Measurements from ENCODE around the gene TECPR2.

Gene TECPR2

DNA sequence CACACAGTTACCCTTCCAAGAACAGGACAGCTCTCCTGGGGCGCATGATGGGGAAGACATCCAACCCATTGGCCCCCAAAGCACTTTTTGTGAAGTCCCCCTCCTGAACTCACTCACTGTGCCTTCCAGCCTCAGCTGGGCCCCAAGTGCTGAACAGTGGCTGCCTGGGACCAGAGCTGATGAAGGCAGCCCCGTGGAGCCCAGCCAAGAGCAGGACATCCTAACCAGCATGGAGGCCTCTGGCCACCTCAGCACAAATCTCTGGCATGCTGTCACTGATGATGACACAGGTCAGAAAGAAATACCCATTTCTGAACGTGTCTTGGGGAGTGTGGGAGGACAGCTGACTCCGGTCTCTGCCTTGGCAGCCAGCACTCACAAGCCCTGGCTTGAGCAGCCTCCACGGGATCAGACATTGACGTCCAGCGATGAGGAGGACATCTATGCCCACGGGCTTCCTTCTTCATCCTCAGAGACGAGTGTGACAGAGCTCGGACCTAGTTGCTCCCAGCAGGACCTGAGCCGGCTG, 72.0 kb downstream of the TECPR2 start:
- DNase-seq: no peak

DNA sequence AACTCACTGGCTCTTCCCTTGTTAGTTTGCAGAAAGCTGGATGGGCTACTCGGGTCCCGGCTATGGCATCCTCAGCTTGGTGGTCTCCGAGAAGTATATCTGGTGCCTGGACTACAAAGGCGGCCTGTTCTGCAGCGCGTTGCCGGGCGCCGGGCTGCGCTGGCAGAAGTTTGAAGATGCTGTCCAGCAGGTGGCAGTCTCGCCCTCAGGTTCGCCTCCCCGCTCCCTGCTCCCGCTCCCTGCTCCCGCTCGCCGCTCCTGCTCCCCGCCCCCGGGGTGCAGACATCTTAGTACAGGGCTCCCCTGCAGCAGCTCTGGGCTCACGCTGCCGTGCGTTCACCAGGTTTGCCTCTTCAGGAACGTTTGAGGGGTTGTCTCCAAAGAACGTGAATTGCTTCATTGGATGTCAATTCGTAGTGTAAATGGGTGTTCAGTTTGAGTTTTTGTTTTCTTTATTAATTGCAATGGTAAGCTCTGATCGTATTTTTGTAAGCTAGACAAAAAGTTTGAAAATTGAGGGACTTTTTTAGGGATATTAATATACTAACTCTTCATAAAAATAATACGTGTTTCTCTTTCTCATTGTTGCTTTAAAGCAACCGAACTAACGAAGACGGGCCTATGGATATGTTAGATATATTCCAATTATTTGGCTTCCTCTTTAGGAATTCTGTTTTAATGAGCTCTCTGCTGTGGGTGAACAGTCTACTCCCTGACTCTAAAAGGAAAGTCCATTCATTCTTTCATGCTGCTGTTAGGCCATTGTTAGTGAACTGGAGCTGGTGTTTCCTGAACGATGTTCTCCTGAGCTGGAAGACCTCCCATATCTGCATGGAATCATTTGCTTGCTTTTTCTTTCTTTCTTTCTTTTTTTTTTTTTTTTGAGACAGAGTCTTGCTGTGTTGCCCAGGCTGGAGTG, 75.5 kb downstream of the TECPR2 start:
- DNase-seq: peak; percentile 83

DNA sequence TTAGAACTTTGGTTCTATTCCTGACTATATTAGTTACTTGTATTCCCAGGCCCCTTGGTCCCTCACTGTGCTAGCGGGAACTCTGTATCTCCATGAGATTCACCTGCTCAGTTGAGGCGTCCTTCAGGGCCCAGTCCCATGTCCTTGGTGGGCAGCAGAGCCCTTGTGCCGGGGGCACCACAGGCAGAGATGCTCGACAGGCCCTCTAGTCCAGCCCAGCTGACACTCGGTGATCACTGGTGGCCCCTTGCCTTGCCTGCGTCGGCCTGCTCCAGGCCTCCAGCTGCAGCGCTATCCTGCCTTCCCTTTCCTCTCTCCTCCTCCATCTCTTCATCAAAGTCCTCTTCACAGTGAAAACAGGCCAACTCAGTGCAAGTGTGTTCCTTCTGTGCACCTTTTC, 76.8 kb downstream of the TECPR2 start:
- DNase-seq: no peak

DNA sequence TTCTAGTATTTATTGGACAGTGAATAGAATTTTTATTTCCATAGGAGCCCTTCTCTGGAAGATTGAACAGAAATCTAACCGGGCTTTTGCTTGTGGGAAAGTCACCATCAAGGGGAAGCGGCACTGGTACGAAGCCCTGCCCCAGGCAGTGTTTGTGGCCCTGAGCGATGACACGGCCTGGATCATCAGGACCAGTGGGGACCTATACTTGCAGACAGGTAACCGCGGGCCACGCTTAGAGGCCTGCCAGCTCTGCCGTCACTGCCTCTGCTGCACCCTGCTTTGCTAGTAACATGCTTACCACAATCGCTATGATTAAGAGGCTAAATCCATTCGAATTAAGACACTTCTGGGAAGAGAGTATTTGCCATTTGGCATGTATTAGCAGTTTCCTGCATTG, 77.7 kb downstream of the TECPR2 start:
- no peak for DNase-seq

DNA sequence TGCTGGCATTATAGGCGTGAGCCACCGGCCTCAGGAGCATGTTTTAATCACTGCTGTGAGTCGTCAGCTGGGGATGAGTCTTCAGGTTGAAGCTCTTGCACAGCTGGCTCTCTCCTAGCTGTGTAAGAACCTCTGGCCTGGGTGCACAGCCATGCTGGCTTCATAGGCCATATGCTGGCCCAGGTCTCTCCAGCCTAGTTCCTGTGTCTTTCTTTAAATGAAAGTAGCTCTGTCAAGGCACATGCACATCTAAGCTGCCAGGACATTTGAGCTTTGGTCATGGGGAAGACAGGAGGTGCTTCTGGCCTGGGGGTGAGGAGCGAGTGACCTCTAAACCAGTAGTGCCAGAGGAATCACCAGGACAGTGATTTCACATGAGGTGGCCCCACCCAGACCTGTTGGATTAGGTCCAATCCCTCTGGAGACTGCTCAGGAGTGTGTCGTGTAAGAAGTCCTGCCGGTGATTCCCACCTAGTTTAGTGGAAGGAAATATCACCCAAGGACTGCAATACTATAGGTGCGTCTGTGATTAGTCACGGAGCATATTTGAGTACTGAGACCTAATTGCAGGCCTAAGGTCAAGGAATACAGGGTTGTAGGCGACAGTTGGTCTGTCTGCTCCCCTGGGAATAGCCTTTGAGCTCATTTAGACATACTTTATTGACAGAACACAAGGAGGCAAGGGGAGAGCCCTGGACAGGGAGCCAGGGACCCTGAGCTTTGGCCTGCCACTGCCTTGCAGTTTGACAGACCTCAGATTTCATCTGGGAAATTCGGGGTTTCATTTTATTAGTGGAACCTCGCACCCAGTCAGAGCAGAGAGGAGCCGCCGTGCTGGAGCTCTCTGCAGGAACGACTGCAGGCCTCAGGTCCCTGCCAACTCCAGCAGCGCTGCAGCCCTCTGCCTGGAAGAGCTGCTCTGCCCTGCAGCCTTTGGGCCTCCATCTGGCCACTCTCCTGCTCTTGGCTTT, 79.8 kb downstream of the TECPR2 start:
- no peak for DNase-seq

DNA sequence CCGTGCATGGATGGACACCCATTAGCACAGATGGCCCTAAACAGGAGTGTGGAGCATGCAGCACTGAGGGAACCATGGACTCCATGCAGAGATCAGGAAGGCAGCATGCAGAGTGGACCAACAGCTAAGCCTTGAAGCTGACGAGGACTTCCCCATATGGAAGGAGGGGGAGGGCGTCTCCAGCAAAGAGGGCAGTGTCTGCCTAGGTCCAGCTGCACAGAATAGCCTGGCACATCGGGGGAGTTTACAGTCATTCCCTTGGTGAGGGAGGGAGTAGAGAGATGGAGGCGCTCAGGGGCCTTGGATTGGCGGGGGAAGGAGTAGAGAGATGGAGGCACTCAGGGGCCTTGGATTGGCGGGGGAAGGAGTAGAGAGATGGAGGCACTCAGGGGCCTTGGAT, 82.3 kb downstream of the TECPR2 start:
- no peak for DNase-seq

DNA sequence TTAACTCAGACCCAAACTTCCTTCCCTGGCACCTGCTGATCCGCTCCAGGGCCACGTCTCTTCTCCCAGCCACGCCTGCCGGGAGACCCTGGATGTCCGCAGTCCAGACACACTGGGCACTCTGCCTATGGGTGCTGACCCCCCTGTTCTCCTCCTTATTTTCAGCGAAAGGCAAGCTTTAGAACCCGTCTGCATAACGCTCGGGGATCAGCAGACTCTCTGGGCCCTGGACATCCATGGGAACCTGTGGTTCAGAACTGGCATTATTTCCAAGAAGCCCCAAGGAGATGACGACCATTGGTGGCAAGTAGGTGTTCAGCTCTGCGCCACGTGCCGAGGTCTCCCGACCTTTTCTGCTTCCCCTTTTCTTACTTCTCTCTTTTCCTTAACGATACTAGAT, 82.9 kb downstream of the TECPR2 start:
- DNase-seq: no peak

DNA sequence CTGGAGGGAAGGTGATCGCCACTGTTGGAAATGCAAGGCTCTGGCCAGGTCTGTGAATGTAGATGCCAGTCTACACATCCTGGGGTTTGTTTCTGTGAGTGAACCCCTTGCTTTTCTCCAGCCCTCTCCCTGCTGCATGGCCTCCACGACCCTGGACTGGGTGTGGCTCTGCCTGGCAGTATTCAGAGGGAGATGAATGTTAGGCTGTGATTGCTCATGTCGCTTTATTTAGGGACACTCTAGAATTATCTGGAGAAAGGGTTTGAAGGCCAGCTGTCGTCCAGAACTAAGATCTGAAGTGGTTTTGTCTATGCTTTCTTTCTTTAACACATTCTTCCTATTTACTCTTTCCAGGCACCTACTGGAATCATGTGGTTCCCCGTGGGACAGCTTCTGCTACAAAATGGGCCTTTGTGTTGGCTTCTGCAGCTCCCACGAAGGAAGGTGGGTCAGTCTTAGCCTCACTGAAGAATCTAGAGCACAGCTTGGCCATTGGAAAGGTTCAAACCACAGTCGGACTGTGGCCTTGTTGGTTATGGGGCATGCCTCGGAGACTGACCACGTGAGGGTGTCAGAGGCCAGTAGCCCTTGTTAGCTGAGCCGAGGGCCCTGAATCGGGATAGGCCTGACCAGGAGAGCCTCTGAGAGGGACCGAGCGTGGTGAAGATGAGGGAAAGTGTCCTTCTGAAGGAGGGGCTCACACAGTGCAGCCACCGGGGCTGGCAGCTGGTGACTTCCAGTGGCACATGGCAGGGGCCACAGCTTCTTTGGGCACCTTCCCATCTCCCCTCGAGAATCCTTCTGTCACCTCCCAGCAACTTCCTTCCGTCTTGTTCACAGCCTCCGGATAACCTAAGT, 87.7 kb downstream of the TECPR2 start:
- DNase-seq: no peak

DNA sequence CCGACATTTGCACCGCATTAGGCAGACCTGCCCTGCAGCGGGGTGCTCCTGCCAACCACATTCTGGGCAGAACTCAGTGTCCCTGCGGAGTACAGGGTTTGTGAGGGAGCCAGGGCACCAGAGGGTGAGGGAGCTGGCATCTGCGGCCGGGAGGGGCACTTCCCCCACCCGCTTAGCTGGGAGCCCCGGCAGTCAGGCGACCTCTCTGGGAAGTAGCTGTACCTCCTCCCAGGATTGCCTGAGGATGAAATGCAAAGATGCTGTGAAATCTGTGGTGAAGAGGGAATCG, 88.3 kb downstream of the TECPR2 start:
- DNase-seq: no peak

DNA sequence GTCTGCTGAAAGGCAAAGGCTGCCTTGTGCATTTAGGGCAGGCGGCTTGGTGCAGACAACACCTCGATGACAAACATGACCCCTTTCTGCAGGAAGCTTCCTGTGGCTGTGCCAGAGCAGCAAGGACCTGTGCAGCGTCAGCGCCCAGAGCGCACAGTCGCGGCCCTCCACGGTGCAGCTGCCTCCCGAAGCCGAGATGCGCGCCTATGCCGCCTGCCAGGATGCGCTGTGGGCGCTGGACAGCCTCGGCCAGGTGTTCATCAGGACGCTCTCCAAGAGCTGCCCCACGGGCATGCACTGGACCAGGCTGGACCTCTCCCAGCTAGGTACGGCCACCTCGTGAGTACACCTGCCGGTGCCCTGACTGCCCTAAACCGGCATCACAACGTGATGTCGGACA, 89.6 kb downstream of the TECPR2 start:
- no peak for DNase-seq

DNA sequence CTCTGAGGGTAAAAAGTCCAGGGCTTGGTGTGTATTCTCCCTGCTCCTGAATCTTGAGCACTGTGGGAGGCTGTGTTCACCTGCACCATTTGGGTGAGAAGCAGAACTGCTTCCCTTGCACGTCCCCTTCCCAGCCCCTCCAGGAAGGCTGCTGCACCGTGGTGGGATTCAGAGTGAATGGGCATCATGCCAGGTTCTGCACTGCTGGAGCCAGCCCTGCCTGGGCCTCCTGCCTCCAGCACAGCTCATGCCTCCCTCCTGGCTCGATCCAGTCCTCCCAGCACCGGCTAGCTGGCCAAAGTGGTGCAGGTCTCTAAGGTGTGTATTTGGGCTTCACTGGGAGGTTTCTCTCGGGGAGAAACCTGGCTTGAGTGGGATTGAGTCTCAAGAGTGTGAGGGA, 92.0 kb downstream of the TECPR2 start:
- no peak for DNase-seq

DNA sequence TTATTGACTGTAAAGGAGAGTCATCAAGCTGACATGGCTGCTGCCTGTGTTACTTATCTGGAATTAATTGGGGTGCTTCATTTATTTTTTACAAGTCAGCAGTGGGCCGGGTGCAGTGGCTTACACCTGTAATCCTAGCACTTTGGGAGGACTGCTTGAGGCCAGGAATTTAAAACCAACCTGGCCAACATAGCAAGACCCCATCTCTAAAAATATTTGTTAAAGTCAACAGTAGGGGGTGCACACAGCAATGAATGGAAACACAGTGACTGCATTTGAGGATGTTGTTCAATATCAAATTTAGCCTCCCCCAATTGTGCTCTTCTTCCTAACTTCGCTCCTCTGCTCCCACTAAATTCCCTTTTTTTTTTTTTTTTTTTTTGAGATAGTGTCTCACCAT, 94.8 kb downstream of the TECPR2 start:
- DNase-seq: no peak

DNA sequence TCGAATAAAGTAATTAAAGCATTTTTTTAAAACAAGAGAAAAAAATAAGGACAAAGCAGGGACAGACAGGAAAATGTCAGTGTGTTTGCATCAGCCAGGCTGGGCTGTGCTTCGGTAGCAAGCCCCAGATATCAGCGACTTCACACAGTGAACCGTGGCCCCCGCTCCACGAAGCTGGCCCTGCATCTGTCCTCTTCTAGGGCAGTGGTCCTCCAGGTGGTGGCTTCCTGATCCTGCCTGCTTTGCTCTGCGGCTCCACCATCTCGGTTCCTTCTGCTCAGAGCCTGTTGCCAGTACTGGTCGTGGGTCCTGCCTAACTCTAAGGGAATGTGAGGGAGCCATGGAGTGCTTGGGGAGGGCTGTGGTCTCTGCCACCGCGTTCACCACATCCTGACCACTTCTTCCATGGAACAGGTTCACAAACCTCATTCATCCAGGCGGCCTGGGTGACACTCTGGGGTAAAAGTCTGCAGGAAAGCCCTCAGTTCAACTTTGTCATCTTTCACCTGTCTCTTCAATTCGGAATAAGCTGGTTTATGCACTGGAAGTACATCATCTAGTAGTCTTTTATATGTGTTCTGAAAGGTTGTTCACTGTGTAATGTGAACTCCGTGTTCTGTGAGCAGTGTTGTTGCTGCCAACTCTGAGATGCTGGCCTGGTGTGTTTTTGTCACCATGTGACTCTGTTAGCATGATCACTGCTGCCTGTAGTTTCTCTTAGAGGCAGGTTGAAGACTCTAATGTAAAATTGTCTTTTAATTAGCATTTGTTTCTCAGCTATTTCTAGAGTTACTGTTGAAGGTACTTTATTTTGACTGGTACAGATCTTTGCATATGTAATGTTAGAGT, 99.0 kb downstream of the TECPR2 start:
- DNase-seq: no peak

DNA sequence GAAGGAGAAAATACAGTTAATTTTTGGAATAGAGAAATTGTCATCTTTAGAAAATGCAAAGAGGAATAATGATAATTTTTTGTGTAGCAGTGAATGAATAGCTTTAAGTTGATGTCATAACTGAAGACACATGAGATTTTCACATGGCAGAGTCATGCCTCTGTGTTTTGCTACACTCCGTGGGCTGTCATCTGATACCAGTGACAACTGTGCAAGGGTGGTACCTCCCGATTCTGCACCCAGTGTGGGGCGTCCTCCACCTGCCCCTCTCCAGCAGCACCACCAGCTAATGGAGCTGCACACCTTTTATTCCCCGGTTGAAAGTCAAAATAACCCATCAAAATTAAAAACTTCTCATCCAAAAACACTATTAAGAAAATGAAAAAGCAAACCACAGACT, 99.7 kb downstream of the TECPR2 start:
- DNase-seq: no peak

DNA sequence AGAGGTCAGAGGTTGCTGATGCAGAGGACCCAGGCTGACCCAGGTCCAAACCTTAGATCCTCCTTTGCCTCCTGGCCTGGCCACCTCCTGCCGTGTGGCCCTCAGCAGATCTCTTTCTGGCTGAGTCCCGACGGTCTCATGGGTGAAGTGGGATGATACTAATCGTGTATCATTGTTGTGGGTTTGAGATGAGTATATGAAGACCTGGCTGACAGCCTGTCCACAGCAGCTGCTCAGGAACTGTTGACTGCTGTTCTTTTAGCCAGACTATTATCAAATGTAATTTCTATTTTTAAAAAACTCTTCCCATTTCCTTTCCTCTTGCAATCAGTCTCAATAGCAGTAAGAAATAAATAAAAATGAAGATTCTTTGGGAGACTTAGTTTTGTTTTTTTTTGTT, 101.3 kb downstream of the TECPR2 start:
- no peak for DNase-seq

DNA sequence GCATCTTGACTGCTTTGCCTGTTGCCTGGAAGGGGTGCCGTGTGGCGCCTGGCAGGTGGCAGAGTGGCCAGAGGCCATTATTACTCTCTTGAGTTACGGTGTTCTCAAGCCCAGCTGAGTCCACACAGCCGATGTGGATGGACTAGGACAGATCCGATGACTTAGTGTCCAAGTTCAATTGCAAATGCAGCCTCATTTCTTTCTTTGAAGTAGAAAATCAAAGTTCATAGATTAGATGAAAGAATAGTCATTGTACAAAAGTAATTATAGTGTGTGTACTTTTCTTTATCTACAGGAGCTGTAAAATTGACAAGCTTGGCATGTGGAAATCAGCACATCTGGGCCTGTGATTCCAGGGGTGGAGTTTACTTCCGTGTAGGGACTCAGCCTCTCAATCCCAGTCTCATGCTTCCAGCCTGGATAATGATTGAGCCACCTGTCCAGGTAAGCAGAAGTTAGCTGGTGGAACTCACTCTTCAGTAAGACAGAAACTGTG, 102.2 kb downstream of the TECPR2 start:
- DNase-seq: no peak

DNA sequence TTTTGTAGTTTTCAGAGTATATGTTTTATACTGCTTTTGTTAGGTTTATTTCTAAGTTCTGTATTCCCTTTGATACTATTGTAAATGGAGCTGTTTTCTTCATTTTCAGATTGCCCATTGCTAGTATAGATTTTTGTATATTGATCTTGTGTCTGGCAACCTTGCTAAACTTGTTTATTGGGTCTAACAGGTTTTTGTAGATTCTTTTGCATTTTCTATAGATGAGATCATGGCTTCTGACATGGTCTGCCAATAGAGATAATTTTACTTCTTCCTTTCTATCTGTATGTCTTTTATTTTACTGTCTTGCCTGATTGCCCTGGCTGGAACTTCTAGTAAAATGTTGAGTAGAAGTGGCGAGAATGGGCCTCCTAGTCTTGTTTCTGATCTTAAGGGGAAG, 106.5 kb downstream of the TECPR2 start:
- DNase-seq: no peak

DNA sequence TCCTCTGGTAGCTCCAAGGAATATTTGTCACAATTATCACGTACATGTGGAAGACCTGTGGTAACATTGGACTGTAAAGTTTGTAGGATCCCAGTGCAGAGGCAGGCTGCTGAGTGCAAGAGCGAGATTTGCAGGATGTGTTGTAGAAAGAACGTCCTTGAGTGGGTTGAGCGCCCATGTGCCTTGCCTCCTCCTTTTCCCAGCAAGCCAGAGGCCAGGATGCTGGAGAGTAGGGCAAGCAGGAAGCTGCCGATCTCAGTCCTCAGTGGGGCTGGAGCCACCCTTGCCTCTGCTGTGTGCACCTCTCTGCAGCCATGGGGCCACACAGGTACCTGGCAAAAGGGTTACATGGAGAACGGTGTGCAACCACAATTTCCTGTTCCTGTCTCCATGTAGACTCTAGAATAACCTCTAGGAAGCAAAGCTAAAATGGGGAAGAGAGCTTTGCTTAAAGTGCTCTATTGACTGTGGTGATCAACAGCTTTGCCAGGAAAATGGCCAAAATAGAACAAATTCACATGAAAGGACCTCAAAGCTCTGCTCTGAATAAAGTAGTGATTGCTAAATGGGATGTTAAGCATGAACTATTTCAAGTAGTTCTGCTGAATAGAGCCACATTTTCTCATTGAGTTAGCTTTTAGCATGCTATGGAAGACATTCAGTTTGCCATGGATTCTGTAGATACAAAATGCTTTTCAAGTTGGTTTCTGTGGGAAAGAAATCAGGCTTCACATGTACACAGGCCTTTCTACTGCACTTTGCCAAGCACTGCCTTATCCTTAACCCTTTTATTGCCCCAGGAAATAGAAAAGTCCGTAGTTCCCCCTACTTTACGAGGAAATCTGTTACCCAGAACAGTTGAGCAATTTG, 109.4 kb downstream of the TECPR2 start:
- no peak for DNase-seq

DNA sequence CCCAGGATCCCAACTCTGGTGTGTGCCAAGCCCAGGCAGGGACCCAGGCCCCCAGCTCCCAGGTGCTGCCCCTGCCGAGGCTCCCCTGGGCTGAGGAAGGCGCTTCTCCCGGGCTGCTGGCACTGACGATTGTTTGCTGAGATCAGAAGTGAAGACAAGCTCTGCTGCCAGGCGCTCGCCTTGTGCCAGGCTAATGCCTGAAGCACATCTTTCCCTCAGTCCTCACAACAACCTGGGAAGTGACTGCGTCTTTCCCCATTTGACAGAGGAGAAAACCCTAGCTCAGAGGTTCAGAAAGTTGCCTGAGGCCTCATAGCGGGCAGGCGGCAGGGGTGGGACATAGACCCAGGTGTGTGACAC, 110.0 kb downstream of the TECPR2 start:
- DNase-seq: no peak

DNA sequence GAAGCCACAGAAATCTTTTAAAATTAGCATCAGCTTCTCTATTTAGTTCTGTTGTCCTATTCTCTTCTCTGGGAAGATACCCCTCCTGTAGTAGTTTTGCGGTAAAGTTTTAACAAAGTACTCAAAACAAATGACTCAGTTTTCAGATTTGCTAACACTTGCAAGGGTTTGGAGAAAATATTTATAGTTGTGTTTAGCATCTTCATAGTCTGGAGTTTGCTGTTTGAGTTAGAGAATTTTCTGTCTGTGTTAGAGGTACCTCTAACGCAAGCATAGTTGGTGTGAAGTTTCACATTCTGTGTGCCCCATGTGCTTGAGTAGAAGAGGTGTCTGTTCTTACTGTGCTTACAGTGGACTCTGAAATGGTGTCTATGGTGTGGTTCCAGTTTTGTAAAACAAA, 110.8 kb downstream of the TECPR2 start:
- DNase-seq: no peak

DNA sequence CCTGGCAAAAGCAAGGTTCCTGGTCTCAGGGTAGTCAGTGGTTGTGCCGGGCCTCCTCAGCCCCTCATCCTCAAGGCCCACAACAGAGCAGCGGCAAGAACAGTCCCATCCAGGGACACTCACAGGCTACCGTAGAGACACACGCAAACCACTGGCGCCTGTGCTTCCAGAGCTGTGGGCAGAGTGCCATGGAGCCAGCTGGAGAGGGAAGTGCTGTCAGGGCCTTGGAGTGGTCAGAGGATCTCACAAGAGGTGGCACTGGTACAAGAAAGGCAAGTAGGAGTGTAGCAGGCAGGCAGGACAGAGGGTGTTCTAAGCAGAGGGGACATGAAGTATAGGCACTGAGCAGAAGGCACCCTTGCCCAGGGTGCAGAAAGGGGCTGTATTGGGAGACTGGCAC, 112.2 kb downstream of the TECPR2 start:
- DNase-seq: no peak
